ENCODE results near the gene RPP14.

RPP14 gene

DNA sequence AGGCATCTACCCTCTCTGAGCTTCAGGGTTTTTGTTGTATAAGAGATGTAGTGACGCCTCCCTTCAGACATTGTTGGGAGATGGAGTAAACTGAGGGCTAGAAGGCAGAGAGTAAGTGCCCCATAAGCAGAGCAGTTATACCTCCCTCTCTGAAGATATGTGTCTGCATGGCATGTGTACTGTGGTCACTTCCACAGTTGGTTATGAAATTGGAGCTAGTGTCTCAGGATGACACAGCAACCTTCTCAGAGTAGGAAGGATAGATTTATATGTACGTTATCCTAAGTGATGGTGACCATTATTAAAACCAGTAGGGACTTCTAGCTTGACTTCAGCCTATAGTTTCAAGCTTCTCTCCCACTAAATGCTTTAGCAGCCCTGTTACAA, 44.6 kb downstream of the RPP14 start:
- TF ChIP-seq, protein P1, sequence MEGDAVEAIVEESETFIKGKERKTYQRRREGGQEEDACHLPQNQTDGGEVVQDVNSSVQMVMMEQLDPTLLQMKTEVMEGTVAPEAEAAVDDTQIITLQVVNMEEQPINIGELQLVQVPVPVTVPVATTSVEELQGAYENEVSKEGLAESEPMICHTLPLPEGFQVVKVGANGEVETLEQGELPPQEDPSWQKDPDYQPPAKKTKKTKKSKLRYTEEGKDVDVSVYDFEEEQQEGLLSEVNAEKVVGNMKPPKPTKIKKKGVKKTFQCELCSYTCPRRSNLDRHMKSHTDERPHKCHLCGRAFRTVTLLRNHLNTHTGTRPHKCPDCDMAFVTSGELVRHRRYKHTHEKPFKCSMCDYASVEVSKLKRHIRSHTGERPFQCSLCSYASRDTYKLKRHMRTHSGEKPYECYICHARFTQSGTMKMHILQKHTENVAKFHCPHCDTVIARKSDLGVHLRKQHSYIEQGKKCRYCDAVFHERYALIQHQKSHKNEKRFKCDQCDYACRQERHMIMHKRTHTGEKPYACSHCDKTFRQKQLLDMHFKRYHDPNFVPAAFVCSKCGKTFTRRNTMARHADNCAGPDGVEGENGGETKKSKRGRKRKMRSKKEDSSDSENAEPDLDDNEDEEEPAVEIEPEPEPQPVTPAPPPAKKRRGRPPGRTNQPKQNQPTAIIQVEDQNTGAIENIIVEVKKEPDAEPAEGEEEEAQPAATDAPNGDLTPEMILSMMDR (IDR thresholded peaks at IDR 0.05; ENCODE audit: borderline replicate concordance, insufficient read depth, low read depth, low read length), result no peak
- no peak overlapping the region for H3K4me3 ChIP-seq (ENCODE audit: low read depth, low read length)

DNA sequence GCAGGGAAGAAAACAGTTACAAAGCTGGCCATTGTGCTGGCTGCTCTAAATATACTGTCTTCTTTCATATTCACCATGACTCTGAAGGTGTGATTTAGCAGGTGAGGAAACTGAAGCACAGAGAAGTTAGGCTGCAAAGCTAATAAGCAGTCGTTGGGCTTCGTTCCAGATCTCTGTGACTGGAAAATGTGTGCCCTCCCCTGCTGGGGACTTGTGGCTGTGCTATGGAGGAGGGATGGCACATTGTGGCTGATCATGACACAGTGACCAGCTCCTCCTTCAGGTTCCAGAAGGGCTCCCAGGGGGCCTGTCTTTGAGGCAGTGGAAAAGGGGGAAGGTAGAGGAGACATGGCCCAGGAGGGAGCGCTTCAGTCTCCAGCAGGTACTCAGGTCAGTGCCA, 45.9 kb downstream of the RPP14 start:
- H3K4me3 ChIP-seq (ENCODE audit: low read depth, low read length), result no peak overlapping the region
- TF ChIP-seq, protein P1 (IDR thresholded peaks at IDR 0.05; ENCODE audit: borderline replicate concordance, insufficient read depth, low read depth, low read length), result no peak

DNA sequence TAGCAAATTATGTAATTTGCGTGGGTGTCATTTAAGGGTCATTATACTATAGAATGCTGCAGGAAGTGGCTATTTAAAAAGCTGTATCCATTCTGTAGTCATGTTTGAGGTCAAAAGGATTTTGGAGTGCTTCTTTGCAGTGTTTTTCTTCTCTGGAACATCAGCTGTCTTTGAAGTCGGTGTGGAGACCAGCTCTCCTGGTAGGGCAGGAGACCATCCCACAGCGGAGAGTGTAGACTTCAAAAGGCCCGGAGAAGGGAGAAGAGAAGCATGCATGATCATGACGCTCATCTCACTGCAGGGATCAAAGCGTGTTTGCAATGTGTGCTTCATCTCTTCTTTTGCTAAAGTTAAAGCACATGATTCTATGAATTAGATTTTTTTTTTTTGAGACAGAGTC, 46.6 kb downstream of the RPP14 start:
- TF ChIP-seq, protein P1 (IDR thresholded peaks at IDR 0.05; ENCODE audit: borderline replicate concordance, insufficient read depth, low read depth, low read length), result no peak
- no peak overlapping the region for H3K4me3 ChIP-seq (ENCODE audit: low read depth, low read length)

DNA sequence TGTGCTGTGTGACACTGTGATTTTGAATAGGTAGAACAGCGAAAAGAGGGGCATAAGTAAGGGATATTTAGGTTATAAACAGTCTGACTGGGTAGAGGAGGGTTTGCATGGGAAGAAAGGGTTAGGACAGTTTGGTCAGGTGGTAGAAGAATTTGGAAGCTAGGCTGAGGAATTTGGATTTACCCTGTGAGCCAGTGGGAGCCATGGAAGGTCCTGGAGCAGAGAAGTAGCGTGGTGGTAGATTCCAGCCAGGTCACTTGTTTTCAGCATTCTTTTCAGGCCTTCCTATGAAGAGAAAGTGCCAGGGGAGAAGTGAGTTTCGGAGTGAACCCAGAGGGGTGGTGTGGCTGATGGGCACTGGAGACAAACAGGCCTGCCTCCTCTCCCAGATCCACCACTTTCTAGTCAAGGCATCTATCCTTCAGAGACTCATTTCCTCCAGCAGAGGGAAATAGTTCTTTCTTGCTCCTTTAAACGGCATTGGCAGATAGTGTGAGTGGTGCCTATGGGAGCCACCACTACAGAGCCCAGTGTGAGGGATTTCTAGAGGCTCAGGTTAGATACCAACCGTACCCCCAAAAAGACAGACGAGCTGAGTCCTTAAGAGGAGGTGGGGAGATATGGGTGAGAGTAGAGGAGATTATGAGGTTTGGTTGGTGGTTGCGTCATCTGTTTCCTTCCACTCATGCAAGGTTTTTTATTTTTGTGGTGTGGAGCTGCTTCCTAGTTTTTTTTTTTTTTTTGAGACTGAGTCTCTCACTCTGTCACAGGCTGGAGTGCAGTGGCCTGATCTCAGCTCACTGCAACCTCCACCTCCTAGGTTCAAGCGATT, 47.9 kb downstream of the RPP14 start:
- H3K4me3 ChIP-seq (ENCODE audit: low read depth, low read length), result no peak overlapping the region
- TF ChIP-seq, protein P1 (IDR thresholded peaks at IDR 0.05; ENCODE audit: borderline replicate concordance, insufficient read depth, low read depth, low read length), result 0 out of 2 replicates have a peak, but pooled peaks have one; percentile 4

DNA sequence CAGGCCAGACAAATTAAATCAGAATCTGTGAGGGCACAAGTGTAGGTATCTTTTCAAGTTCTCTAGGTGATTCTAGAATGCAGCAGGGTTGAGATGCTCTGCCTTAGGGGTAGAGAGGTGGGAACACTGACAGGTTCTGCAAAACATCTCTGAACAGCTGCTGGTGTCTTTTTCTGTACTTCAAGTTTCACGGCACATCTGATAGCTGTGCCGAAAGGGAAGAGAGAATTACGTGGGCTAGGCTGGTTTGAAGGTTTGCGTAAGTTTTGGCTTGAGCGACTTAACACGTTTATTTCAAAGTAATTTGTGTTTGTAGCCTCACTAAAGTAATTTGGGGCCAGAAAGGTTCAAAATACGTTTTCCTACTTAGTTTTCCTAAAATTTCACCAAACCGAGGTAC, 49.1 kb downstream of the RPP14 start:
- TF ChIP-seq, protein P1 (IDR thresholded peaks at IDR 0.05; ENCODE audit: borderline replicate concordance, insufficient read depth, low read depth, low read length), result no peak

DNA sequence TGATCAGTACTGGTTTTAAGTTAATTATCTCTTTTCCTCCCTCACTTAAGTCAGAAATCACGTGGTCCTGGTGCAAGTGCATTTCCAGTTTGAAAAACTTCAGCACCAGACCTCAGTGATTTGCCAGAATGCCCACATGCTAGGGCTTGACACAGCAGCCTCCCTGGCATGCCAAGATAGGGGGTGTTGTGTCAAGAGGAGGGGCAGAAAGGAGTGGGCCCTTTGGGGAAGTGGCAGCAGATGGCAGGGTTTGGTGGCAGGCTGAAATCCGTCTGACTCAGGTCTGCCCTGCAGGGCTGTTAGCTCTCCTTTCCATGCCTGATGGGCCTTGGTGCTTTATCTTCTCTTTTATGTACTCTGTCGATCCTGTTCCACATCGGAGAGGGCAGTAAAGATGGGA, 50.0 kb downstream of the RPP14 start:
- H3K4me3 ChIP-seq (ENCODE audit: low read depth, low read length), result no peak overlapping the region
- TF ChIP-seq, protein P1 (IDR thresholded peaks at IDR 0.05; ENCODE audit: borderline replicate concordance, insufficient read depth, low read depth, low read length), result no peak

More for the DNA sequence above, 49.1 kb downstream of the RPP14 start:
- no peak overlapping the region for H3K4me3 ChIP-seq (ENCODE audit: low read depth, low read length)

DNA sequence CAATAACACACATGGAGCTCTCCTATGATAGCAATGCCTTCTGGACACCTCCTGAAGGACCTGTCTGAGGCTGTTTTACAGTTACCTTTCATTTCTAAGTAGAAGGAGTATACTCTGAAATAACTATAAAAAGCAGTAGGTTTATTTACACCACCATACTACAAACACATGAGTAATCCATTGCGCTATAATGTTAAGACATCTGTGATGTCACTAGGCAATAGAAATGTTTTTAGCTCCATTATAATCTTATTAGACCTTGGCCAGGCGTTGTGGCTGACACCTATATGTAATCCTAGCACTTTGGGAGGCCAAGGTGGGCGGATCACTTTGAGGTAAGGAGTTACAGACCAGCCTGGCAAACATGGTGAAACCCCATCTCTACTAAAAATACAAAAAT, 51.4 kb downstream of the RPP14 start:
- TF ChIP-seq, protein P1 (IDR thresholded peaks at IDR 0.05; ENCODE audit: borderline replicate concordance, insufficient read depth, low read depth, low read length), result no peak
- H3K4me3 ChIP-seq (ENCODE audit: low read depth, low read length), result no peak overlapping the region

Measured in GM12875 (cell line).